Measurements from ENCODE around the gene ATP13A3.

The ATP13A3 gene

DNA sequence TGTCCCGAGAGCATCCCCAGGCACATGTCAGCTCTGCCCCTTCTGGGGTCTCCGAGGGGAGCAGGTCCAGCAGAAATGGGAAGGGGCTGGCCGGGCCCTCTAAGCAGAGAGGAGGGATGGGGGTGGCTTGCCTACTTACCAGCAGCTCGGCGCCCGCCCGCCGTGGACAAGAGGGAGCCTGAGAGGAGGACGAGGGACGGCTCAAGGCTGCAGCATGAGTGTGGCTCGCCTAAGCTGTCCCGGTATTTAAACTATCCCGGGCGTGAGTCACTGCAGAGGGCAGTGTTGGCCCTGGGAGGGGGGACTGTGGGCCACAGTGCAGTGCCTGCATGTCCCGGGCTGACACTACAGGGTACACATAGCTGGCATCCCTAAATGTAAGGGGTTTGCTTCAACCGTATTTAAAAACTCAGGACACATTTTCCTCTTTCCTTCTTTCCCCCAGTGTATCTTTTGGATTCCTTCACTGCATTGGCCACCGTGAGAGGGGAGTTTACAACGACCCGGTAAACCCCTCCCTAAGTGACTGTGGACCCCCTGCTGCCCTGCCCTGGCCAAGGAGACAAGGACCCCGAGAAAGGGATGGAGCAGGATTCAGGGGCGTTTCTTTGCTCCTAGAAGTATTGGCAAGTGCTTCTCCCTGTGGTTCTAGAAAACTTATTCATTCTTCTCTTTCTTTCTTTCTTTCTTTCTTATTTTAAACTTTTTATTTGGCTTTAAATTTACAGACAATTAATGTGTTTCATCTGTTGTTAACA, 117.1 kb downstream of the ATP13A3 start, which contains the start of gene LRRC15:
TSS of gene LRRC15 (minus strand) at position 222 of the 758 bp plus-strand sequence. CDS start 8,700 bp downstream, outside the sequence.
- no peak for DNase-seq (ENCODE audit: low read depth)

DNA sequence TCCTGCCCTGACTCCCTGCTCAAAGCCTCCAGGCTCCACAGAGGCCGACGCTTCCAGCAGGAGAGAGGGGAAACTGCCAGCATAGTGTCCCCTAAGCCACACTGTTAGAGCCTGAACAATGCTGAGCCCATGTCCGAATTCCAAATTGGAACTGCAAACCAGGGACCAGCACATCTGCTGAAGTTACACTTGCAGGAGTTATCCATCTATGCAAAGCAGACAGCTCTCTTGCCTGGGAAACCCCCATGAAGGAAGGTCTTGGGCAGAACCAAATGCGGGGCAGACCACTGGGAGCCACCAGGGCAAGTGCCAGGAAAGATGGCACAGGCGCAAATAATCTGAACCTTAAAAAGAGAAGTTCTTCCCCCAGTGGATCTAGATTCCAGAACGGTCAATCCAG, 117.9 kb downstream of the ATP13A3 start:
- no peak for DNase-seq (ENCODE audit: low read depth)

DNA sequence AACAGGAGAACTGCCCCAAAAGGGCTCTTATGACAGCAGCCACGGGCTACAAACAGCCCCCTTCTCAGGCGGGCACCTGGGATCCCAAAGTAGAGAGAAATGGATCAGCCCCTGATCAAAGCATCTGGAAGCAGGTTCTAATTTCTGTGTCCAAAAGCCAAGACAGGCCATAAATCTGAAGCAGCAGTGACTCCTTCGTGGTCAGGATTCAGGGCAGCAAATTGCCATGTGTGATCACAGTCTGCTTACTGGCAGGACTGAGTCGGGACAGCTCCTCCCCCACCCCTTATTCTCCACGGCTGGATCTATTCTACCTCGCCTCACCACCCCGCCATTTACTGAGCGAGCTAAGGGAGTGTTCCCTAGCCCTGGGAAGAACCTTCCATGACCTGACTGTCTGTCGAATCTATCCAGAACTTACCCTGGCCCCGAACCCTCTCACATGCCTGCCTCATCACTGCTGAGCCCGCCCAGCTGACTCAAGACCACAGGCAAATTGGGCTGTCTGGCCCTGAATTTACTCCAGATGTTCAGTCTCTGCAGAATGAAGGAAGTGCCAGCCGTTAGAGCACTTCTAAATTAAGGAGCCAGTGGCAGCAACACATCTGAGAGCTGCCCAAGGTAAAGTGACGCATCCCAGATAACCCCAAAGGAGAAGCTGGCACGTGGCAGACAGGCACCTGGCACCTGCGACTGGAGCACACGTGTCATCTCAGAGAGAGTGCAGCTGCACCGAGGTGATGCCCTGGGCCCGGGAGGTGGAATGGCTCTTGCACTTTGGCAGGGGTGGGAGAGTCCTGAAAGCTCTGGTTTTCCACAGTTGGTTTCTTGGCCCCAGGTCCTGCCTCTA, 118.6 kb downstream of the ATP13A3 start:
- DNase-seq (ENCODE audit: low read depth), result no peak

DNA sequence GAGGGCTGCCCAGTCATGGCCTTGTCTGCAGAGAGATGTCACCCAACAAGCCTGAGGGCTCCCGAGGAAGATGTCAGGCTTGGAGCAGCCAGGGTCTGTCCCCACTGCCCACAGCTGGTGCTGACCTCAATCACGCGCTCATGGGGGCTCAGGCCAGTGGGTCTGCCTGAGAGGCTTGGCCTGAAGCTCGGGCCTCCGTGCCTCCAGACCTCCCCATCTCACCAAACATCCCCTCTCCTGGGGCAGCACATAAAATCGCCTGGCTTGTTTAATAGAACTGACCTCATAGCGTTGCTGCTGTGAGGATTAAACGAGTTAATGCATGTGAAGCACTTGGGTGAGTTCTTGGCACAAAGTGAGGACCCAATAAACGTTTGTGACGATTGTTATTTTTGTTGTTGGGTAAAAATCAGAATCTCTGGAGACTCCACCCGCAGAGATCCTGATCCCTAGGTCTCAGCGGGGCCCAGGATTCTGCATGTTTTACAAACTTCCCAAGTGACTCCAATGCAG, 120.8 kb downstream of the ATP13A3 start:
- no peak for DNase-seq (ENCODE audit: low read depth)

DNA sequence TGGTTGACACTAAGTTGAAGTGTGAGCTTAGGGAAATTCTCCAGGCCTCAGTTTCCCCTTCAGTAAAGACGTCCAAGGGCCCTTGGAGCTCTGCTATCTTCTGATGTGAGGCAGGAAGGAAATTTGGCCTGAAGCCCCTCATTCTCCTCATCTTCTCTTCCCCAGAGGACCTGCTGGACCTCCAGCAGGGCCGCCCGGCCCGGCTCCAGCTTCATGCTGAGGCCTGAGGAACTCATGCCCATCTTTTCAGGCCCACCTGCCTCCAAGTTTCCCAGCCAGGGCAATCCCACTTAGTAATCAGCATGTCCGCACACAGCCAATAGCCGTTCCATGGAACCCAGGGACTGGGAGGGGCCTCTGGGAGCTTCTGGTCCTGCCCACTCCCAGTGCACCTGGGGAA, 121.3 kb downstream of the ATP13A3 start:
- no peak for DNase-seq (ENCODE audit: low read depth)

DNA sequence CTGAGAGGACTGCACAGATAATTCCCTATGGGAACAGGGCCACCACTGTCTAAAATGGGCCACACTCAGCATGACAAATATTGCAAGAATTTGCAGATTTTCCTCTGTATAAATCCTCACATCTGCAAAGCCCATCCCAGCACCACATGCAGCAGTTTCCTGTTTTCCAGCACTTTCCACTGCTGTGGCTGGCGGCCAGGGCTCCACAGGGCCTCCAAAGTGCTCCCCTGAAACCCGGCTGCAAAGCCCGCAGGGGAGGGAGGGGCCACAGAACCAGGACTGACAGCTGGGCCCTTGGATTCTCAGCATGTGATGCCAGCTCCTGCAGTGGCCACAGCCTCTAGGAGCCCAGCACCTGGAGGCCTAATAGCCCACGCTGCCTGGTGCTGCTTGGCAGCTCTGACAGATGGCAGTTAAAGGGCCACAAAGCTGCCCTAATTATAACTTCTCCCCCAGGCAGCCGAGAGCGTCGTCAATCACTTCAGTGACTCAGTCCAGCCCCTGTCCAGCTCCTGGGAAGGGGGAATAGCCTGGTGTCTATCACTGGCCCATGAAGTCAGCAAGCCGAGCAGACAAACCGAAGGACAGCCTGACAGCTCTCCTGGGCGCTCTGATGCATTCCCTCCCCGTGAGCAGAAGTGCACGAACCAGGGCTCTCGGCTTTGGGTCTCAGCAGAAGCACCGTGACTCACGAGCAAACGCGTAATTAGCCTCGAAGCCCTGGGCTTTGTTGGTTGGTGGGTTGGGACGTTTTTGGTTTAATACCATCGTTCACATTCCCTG, 122.0 kb downstream of the ATP13A3 start:
- DNase-seq (ENCODE audit: low read depth), result no peak

DNA sequence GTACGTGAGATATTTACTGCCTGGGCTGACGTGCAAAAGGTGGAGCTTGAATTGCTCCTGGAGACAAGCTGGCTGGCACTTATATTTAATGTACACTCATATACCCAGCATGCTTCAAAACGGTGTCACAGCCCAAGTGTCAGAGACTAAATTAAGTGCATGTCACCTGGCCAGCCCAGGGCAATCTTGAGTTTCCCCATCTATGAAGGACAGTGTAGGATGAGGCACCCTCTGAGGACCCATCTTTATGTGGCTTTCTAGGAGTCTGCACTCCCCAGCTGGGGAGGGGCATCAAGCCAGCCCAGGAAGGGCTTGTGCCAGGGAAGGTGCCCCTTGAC, 122.5 kb downstream of the ATP13A3 start:
- DNase-seq (ENCODE audit: low read depth), result no peak

DNA sequence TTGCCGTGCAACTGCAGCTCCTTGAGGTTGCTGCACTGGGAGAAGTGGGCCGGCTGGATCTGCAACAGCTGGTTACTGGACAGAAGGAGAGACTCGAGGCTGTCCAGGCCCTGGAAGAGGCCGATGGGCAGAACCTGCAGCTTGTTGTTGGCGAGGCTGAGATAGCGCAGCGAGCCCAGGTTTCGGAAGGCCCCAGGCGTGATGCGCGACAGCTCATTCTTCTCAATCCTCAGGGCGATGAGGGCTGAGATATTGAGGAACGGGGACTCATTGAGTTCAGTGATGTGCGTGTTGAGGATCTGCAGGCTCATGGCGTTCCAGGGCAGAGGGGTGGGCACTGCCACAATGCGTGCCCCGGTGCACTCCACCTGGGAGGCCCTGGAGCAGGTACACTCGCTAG, 126.2 kb downstream of the ATP13A3 start:
- DNase-seq (ENCODE audit: low read depth), result no peak

DNA sequence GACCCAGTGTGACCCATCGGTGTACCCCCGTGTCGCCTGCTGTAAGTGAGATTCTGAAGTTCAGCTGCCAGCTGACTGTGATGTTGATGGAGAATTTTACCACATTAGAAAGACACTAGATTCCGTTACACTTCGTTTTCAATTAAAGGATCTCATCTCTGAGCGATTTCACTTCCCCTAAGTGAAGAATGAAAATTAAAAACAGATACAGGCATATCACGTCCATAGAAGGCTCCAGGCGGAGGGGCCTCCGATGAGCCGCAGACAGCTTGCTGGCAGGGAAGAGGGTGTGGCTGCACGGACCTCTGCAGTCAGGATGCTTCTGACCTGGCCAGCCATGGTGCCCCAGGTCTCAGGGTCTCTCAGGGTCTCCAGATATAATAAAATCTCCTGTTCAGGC, 129.1 kb downstream of the ATP13A3 start:
- no peak for DNase-seq (ENCODE audit: low read depth)

DNA sequence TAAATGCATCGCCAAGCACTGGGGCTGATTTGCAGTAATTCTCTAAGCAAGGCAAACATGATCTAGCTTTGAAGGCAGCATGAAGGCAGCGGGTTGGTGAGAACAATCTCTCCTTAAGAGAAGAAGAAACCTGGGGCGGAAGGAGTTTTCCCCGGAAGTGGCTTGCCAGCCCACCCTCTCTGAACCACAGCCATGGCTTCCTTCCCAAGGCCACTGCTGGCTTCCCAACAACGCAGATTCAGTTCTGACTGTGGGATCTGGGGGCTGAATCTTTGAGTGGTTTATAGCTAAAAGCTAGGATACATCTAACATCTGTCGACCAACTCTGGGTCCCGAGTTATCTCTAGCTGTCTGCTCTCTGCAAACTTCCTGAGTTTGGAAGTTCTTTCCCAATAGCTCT, 131.4 kb downstream of the ATP13A3 start:
- DNase-seq (ENCODE audit: low read depth), result no peak

DNA sequence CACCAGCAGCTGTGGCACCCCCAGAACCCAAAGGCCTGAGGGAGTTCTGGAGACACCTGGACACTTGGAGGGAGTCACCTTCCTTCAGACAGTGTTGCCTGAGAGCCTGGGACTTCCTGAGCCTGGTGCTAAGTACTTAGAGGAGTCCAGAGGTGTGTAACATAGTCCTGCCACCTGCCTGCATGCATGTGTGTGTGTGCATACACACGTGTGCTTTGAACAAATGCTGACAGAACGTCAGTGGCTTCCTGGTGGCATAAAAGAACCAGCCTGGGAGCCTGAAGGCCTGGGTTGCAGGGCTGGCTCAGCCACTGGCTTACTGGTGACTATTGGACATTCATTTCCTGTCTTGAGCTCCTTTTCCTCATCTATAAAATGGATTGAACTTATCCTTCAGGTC, 132.5 kb downstream of the ATP13A3 start:
- no peak for DNase-seq (ENCODE audit: low read depth)
